GM23248 (cell line): Measurements from ENCODE around the gene CACNA2D2.

Experiments
- EZH2 ChIP-seq: fragments of 200-600 bp; sonication (generic); IDR thresholded peaks from 2 replicates; pipeline ENCODE4 v1.6.1; 2018; ENCODE audit warnings: antibody characterized with exemption, mild to moderate bottlenecking; ENCODE audit not compliant: insufficient read depth, poor library complexity, severe bottlenecking
- EZH2phosphoT487 ChIP-seq: fragments of 200-600 bp; sonication (generic); IDR thresholded peaks from 2 replicates; pipeline ENCODE4 v1.6.1; 2018; ENCODE audit warnings: antibody characterized with exemption, moderate library complexity, mild to moderate bottlenecking, low read depth; ENCODE audit not compliant: insufficient read depth

GRCh38 chr3:50518436-50518835 lies 15.0 kb upstream of the CACNA2D2 start:
- no peak for TF ChIP-seq EZH2phosphoT487
- no peak for TF ChIP-seq EZH2
